Keratinocyte (primary cell): ENCODE data around the gene WDCP. TPM values are rescaled to one million over a fixed set of nuclear protein-coding genes. Genes with fewer than 3 reads are reported as not detected.
A peak's percentile ranks its signal among the peaks of the same experiment; 100 is the strongest.

ENCODE experiments used
- DNase-seq: peaks from one replicate; pipeline ENCODE4 v3.0.0-alpha.2; 2011; ENCODE audit warnings: low read depth, missing footprints, low spot score
- FAIRE-seq: peaks from 2 replicates; lab custom pipeline; 2011; peaks lifted over from hg19 to GRCh38; lab: Jason Lieb, UNC
- H2AFZ ChIP-seq: 2 replicates; pipeline ENCODE4 v1.6.0; 2012; ENCODE audit warnings: low read length, control low read depth, inconsistent platforms; ENCODE audit not compliant: control insufficient read depth
- H3K27ac ChIP-seq: 2 replicates; pipeline ENCODE4 v1.5.1; 2011; ENCODE audit warnings: low read length; ENCODE audit not compliant: control insufficient read depth, insufficient read depth
- H3K27me3 ChIP-seq: 3 replicates; pipeline ENCODE4 v1.6.0; 2011; ENCODE audit warnings: low read length; ENCODE audit not compliant: control insufficient read depth, insufficient read depth; ENCODE audit errors: extremely low read depth
- H3K36me3 ChIP-seq, 2 experiments: 2 replicates in 1 of 2; 3 replicates in 1 of 2; pipeline ENCODE4 v1.5.1; 2011; ENCODE audit warnings: low read length in 2 of 2, mild to moderate bottlenecking in 1 of 2; ENCODE audit not compliant: control insufficient read depth in 2 of 2, insufficient read depth in 2 of 2; ENCODE audit errors: extremely low read depth in 1 of 2
- H3K4me1 ChIP-seq: 3 replicates; pipeline ENCODE4 v1.5.1; 2011; ENCODE audit warnings: low read length; ENCODE audit not compliant: control insufficient read depth, insufficient read depth; ENCODE audit errors: extremely low read depth
- H3K4me2 ChIP-seq: 3 replicates; pipeline ENCODE4 v1.6.0; 2011; ENCODE audit warnings: low read depth, low read length; ENCODE audit not compliant: control insufficient read depth, insufficient read depth; ENCODE audit errors: extremely low read depth
- H3K4me3 ChIP-seq, 3 experiments: fragments of 200-600 bp in 1 of 3; sonication (generic) in 1 of 3; 2 replicates in 2 of 3; 3 replicates in 1 of 3; pipeline ENCODE4 v1.5.1; 2011 to 2016; ENCODE audit warnings: low read length in 3 of 3, mild to moderate bottlenecking in 3 of 3, control low read depth in 2 of 3, inconsistent platforms in 1 of 3, low read depth in 1 of 3, mixed read lengths in 1 of 3, mixed run types in 1 of 3, moderate library complexity in 1 of 3; ENCODE audit not compliant: control insufficient read depth in 2 of 3, insufficient read depth in 2 of 3; ENCODE audit errors: extremely low read depth in 1 of 3
- H3K79me2 ChIP-seq: 2 replicates; pipeline ENCODE4 v1.6.0; 2012; ENCODE audit warnings: low read length; ENCODE audit not compliant: control insufficient read depth, insufficient read depth
- H3K9ac ChIP-seq: 3 replicates; pipeline ENCODE4 v1.6.0; 2011; ENCODE audit warnings: low read length; ENCODE audit not compliant: control insufficient read depth, insufficient read depth; ENCODE audit errors: extremely low read depth
- H3K9me1 ChIP-seq: 3 replicates; pipeline ENCODE4 v1.6.0; 2011; ENCODE audit warnings: low read length; ENCODE audit not compliant: control insufficient read depth, insufficient read depth; ENCODE audit errors: extremely low read depth
- H3K9me3 ChIP-seq: 2 replicates; pipeline ENCODE4 v1.5.1; 2012; ENCODE audit warnings: low read depth, low read length; ENCODE audit not compliant: control insufficient read depth
- H4K20me1 ChIP-seq: 3 replicates; pipeline ENCODE4 v1.6.0; 2011; ENCODE audit warnings: low read length; ENCODE audit not compliant: control insufficient read depth, insufficient read depth; ENCODE audit errors: extremely low read depth
- CTCF ChIP-seq, 3 experiments: IDR thresholded peaks in 1 of 3; conservative IDR thresholded peaks in 1 of 3; optimal IDR thresholded peaks in 1 of 3; 2 replicates in 2 of 3; 3 replicates in 1 of 3; pipeline versions ENCODE3 to v1.5.1; 2011; ENCODE audit warnings: low read length in 3 of 3, mild to moderate bottlenecking in 3 of 3, moderate library complexity in 2 of 3, control low read depth in 1 of 3, inconsistent platforms in 1 of 3; ENCODE audit not compliant: insufficient read depth in 2 of 3; ENCODE audit errors: extremely low read depth in 1 of 3
- EZH2 ChIP-seq: IDR thresholded peaks from one replicate; pipeline ENCODE4 v1.6.1; 2012; ENCODE audit warnings: inconsistent platforms, mild to moderate bottlenecking, low read length, moderate library complexity
- dilution Hi-C: fragments of 300-500 bp; cut with MboI; formaldehyde crosslinking; loops from one replicate; pipeline ENCODE4 v1.7.0; 2020; ENCODE audit warnings: low sequenced_read_pairs; ENCODE audit not compliant: extremely low pct_ligation_motif_present
- polyA plus RNA-seq, 5 experiments: library from polyadenylated mRNA; depleted of rRNA in 3 of 5; stranded (reverse) in 3 of 5; stranded (forward) in 1 of 5; unstranded in 1 of 5; fragments of >200 nt; gene quantifications; 1 replicate in 1 of 5; 2 replicates in 3 of 5; 3 replicates in 1 of 5; pipeline versions ENCODE4 v1.2.1 to v1.2.3, GENCODE V29; 2011 to 2012; ENCODE audit warnings: missing spikeins in 2 of 5, low read depth in 1 of 5, low replicate concordance in 1 of 5

Gene WDCP
- polyA plus RNA-seq, 1 donor (not counting 4 experiments of a cell fraction or from before 2014, with no cell fraction given): 11.0 TPM

DNA sequence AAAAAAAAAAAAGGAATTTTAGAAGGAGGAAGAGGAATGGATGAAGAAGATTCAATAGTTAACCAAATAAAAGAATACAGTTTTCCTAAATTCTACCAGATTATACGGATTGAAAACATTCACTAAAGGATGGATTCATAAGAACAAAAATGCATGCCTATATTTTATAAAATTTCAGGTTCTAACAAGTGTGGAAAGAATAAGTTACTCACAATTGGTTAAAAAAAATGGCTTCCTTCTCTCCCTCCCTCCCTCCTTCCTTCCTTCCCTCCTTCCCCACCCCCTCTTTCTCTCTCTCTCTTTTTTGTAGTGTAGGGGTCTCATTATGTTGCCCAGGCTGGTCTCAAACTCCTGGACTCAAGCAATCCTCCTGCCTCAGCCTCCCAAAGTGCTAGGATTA lies 39.0 kb upstream of the WDCP start:
- Histone ChIP-seq H2AFZ (no peak overlapping the region), H3K27ac (no peak overlapping the region), H3K27me3 (no peaks in the 10 kb centered on the region), H3K9me1 (no peaks in the 10 kb centered on the region), H3K4me2 (no peak overlapping the region), H3K9ac (no peak overlapping the region), H3K36me3 (peaks cover 4 to 8% of the 10 kb centered on the region in 2 experiments), H3K79me2 (no peaks in the 10 kb centered on the region), H3K4me1 (peaks cover 11% of the 10 kb centered on the region), H3K9me3 (no peaks in the 10 kb centered on the region), H4K20me1 (no peaks in the 10 kb centered on the region), H3K4me3 (no peak overlapping the region)
- TF ChIP-seq EZH2 (no peak), CTCF (optimal IDR thresholded peaks at IDR 0.05 in 1 of 3, IDR thresholded peaks at IDR 0.05 in 1 of 3, conservative IDR thresholded peaks at IDR 0.05 in 1 of 3; ENCODE audit: extremely low read depth in 1 of 3, insufficient read depth in 2 of 3, low read length in 3 of 3) (no peak)
- no peak for FAIRE-seq
- DNase-seq: no peak
- dilution Hi-C loops: no loop called here

DNA sequence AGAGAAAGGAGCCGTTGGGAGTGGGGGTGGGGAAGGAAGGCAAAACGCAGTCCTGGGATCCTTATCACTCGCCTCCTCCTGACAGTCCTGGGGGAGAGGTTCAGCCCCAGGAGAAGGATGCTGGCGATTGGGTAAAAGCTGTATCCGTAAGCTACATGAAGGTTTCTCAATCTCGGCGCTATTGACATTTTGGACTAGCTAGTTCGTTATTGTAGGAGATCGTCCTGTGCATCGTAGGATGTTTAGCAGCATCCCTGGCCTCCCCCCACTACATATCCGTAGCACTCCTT lies 38.0 kb upstream of the WDCP start:
- DNase-seq: no peak
- no peaks in the 10 kb centered on the region for H3K9me1 ChIP-seq
- H3K4me3 ChIP-seq: peak overlapping the region; percentile 63 to 80 (median 70)
- TF ChIP-seq CTCF (optimal IDR thresholded peaks at IDR 0.05 in 1 of 3, IDR thresholded peaks at IDR 0.05 in 1 of 3, conservative IDR thresholded peaks at IDR 0.05 in 1 of 3; ENCODE audit: extremely low read depth in 1 of 3, insufficient read depth in 2 of 3, low read length in 3 of 3): no peak
- no peak for TF ChIP-seq EZH2
- H3K27ac ChIP-seq: no peak overlapping the region
- H3K9me3 ChIP-seq: no peaks in the 10 kb centered on the region
- H3K79me2 ChIP-seq: no peaks in the 10 kb centered on the region
- peak overlapping the region; percentile 86 for H3K9ac ChIP-seq
- peak overlapping the region; percentile 98 for H2AFZ ChIP-seq
- dilution Hi-C loops: no loop called here
- no peaks in the 10 kb centered on the region for H3K27me3 ChIP-seq
- H3K4me2 ChIP-seq: peak overlapping the region; percentile 99
- no peak for FAIRE-seq
- H3K36me3 ChIP-seq: peaks cover 5 to 13% of the 10 kb centered on the region in 2 experiments
- H3K4me1 ChIP-seq: peaks cover 11% of the 10 kb centered on the region
- no peaks in the 10 kb centered on the region for H4K20me1 ChIP-seq
